ENCODE data around the gene TRAPPC8. TPM values are rescaled to one million over a fixed set of nuclear protein-coding genes. Genes with fewer than 3 reads are reported as not detected.
A peak's percentile ranks its signal among the peaks of the same experiment; 100 is the strongest.
"Not testable (repeated sequence)": the region's sequence is repeated elsewhere in the genome, so short reads cannot be mapped to it uniquely, and the experiment has no call there.

TRAPPC8 gene
- total RNA-seq, 4 donors from 2014 or later: 51.5 to 69.9 (median 55.0) TPM

DNA sequence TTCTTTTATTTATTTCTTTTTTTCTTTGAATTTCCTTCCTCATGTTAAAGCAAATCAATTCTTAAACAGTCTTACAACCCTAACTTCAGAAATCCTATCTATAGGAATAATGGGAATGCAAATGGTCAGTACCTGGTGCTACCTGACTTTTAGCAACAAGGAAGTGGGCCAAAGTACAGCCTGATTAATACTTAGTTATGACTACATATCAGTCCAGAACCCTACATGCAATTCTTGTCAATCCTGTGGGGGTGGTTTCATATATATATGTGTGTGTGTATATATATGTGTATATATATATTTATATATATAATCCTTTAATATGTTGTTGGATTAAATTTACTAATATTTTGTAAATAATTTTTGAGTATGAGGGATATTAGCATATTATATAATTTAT lies 14.8 kb upstream of the TRAPPC8 start:
- no peaks in the 10 kb centered on the region for H3K36me3 ChIP-seq
- no peak for TF ChIP-seq POLR2AphosphoS5 (IDR thresholded peaks at IDR 0.05)
- no peak for TF ChIP-seq POLR2A (IDR thresholded peaks at IDR 0.05)
- H3K27me3 ChIP-seq: no peaks in the 10 kb centered on the region
- intact Hi-C loops (cut with DNase I; ENCODE audit: low total_unique reads): loop anchor here (10.0 kb wide), 1 partner anchor 127 kb away; no protein-coding TSS in a partner anchor
- H3K4me1 ChIP-seq: no peaks in the 10 kb centered on the region
- in situ Hi-C loops (cut with MboI; ENCODE audit: low pct_ligation_motif_present in 1 of 4, low pct_unique_long_range_greater_than_20kb in 1 of 4, low sequenced_read_pairs in 3 of 4): loop anchor here in 3 of 4 donors (25.0 kb wide), 2 partner anchors 220 to 395 kb away; no protein-coding TSS in a partner anchor
- H3K4me3 ChIP-seq: no peak overlapping the region
- no peak for DNase-seq
- no peaks in the 10 kb centered on the region for H3K9me3 ChIP-seq
- no peak overlapping the region for H3K27ac ChIP-seq

GRCh38 chr18:31954349-31954748 lies 11.4 kb upstream of the TRAPPC8 start:
- in situ Hi-C loops (cut with MboI; ENCODE audit: low pct_ligation_motif_present in 1 of 4, low pct_unique_long_range_greater_than_20kb in 1 of 4, low sequenced_read_pairs in 3 of 4) (loop anchor here in 3 of 4 donors (25.0 kb wide), 2 partner anchors 217 to 392 kb away; no protein-coding TSS in a partner anchor), intact Hi-C loops (cut with DNase I; ENCODE audit: low total_unique reads) (loop anchor here (10.0 kb wide), 1 partner anchor 130 kb away; no protein-coding TSS in a partner anchor)
- WGBS, 2 donors (ENCODE audit: low coverage in 1 of 2): 59 to 100% methylated on average over 1 to 3 of the region's 3 CpGs
- no peaks in the 10 kb centered on the region for H3K36me3 ChIP-seq
- H3K9me3 ChIP-seq: no peaks in the 10 kb centered on the region
- H3K27me3 ChIP-seq: no peaks in the 10 kb centered on the region
- no peaks in the 10 kb centered on the region for H3K4me1 ChIP-seq
- H3K27ac ChIP-seq: no peak overlapping the region
- no peak for TF ChIP-seq POLR2A (IDR thresholded peaks at IDR 0.05)
- TF ChIP-seq EP300 (IDR thresholded peaks at IDR 0.05; ENCODE audit: low read depth): no peak
- TF ChIP-seq CTCF (IDR thresholded peaks at IDR 0.05): no peak
- peak; percentile 49 for DNase-seq
- no peak overlapping the region for H3K4me3 ChIP-seq

DNA sequence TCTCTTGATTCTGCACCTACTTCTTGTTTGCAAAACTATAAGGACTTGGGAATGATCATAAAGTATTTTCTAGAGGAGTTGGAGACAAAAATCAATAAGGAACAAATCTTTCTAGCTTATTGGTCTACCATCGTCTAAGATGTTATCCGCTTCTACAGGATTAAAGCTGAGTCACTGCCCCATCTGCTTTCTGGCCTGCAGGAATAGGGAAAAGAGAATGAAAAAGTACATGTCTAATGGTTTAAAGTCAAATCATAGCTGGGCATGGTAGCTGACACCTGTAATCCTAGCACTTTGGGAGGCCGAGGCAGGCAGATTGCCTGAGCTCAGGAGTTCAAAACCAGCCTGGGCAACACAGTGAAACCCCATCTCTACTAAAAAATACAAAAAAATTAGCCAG lies 10.8 kb upstream of the TRAPPC8 start:
- not testable (repeated sequence) for H3K36me3 ChIP-seq, H3K4me3 ChIP-seq, H3K27me3 ChIP-seq, H3K4me1 ChIP-seq, DNase-seq, H3K27ac ChIP-seq, H3K9me3 ChIP-seq
- intact Hi-C loops (cut with DNase I; ENCODE audit: low total_unique reads) (loop anchor here (10.0 kb wide), 1 partner anchor 131 kb away; no protein-coding TSS in a partner anchor), in situ Hi-C loops (cut with MboI; ENCODE audit: low pct_ligation_motif_present in 1 of 4, low pct_unique_long_range_greater_than_20kb in 1 of 4, low sequenced_read_pairs in 3 of 4) (loop anchor here in 3 of 4 donors (25.0 kb wide), 2 partner anchors 216 to 391 kb away; no protein-coding TSS in a partner anchor)
- WGBS, 2 donors (ENCODE audit: low coverage in 1 of 2): 86 to 93% methylated on average over 3 of the region's 3 CpGs

DNA sequence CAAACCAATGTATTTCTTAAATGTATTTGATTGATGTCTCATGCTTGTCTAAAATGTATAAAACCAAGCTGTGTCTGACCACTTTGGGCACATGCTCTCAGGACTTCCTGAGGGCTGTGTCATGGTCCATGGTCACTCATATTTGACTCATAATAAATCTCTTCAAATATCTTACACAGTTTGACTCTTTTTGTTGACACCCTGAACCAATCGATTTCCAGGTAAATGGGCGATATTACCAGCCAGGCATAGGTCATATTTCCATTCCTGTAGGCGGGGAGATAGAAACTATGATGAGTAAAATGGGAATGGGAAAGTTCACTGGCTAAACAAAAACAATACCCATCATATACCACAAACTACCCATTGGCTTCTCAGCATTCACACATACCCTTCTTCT lies 9.3 kb upstream of the TRAPPC8 start:
- intact Hi-C loops (cut with DNase I; ENCODE audit: low total_unique reads) (loop anchor here (10.0 kb wide), 1 partner anchor 133 kb away; no protein-coding TSS in a partner anchor), in situ Hi-C loops (cut with MboI; ENCODE audit: low pct_ligation_motif_present in 1 of 4, low pct_unique_long_range_greater_than_20kb in 1 of 4, low sequenced_read_pairs in 3 of 4) (loop anchor here in 3 of 4 donors (25.0 kb wide), 2 partner anchors 215 to 390 kb away; no protein-coding TSS in a partner anchor)
- no peaks in the 10 kb centered on the region for H3K4me1 ChIP-seq
- H3K36me3 ChIP-seq: no peaks in the 10 kb centered on the region
- no peak overlapping the region for H3K4me3 ChIP-seq
- WGBS, 2 donors (ENCODE audit: low coverage in 1 of 2): 87 to 91% methylated on average over 2 to 3 of the region's 3 CpGs
- TF ChIP-seq CTCF (IDR thresholded peaks at IDR 0.05) (no peak), POLR2A (IDR thresholded peaks at IDR 0.05) (no peak), POLR2AphosphoS5 (IDR thresholded peaks at IDR 0.05) (no peak), EP300 (IDR thresholded peaks at IDR 0.05; ENCODE audit: low read depth) (no peak)
- no peak for DNase-seq
- H3K9me3 ChIP-seq: no peaks in the 10 kb centered on the region
- H3K27ac ChIP-seq: no peak overlapping the region
- no peaks in the 10 kb centered on the region for H3K27me3 ChIP-seq

DNA sequence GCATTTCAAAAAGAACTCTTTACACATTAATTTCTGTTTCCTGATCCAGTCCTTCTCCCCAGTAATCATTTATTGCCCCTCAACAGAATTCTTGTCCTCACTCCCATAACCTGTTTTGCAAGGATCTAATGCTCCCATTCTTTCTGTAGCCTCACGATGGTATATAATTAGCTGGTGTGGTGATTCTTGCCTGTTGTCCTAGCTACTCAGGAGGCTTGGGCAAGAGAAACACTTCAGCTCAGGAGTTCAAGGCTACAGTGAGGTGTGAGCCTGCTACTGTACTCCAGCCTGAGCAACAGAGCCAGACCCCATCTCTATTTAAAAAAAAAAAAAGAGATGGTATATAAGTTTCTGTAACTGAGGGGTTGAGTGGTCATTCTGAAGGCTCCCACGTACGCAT lies 7.7 kb upstream of the TRAPPC8 start:
- Histone ChIP-seq H3K9me3 (no peaks in the 10 kb centered on the region), H3K36me3 (no peaks in the 10 kb centered on the region), H3K27me3 (no peaks in the 10 kb centered on the region), H3K4me3 (no peak overlapping the region), H3K27ac (no peak overlapping the region), H3K4me1 (no peaks in the 10 kb centered on the region)
- WGBS, 2 donors (ENCODE audit: low coverage in 1 of 2): 50 to 69% methylated on average over 1 to 3 of the region's 3 CpGs
- in situ Hi-C loops (cut with MboI; ENCODE audit: low pct_ligation_motif_present in 1 of 4, low pct_unique_long_range_greater_than_20kb in 1 of 4, low sequenced_read_pairs in 3 of 4) (loop anchor here in 3 of 4 donors (25.0 kb wide), 2 partner anchors 213 to 388 kb away; no protein-coding TSS in a partner anchor), intact Hi-C loops (cut with DNase I; ENCODE audit: low total_unique reads) (loop anchor here (10.0 kb wide), 1 partner anchor 134 kb away; no protein-coding TSS in a partner anchor)
- no peak for DNase-seq
- TF ChIP-seq POLR2A (IDR thresholded peaks at IDR 0.05): no peak
- TF ChIP-seq EP300 (IDR thresholded peaks at IDR 0.05; ENCODE audit: low read depth): no peak
- TF ChIP-seq CTCF (IDR thresholded peaks at IDR 0.05): no peak
- TF ChIP-seq POLR2AphosphoS5 (IDR thresholded peaks at IDR 0.05): no peak

GRCh38 chr18:31948349-31948748 lies 5.4 kb upstream of the TRAPPC8 start:
- H3K36me3 ChIP-seq; H3K4me3 ChIP-seq; H3K27ac ChIP-seq; H3K27me3 ChIP-seq; intact Hi-C loops (cut with DNase I; ENCODE audit: low total_unique reads); DNase-seq; H3K9me3 ChIP-seq: not testable (repeated sequence)
- WGBS, 2 donors (ENCODE audit: low coverage in 1 of 2): 87 to 94% methylated on average over 4 to 9 of the region's 9 CpGs
- H3K4me1 ChIP-seq: peaks cover 0 to 15% (median 4%) of the 10 kb centered on the region in 4 donors
- in situ Hi-C loops (cut with MboI; ENCODE audit: low pct_ligation_motif_present in 1 of 4, low pct_unique_long_range_greater_than_20kb in 1 of 4, low sequenced_read_pairs in 3 of 4): loop anchor here in 1 of 4 donors (25.0 kb wide), 1 partner anchor 139 kb away; the partner anchor contains the start of gene RNF138
